Tibial artery (tissue), 4 donors: ENCODE data around the gene TOMM70.
A peak's percentile ranks its signal among the peaks of the same experiment; 100 is the strongest.
"Not testable (repeated sequence)": the region's sequence is repeated elsewhere in the genome, so short reads cannot be mapped to it uniquely, and the experiment has no call there.

Experiments
- DNase-seq, 2 donors: peaks; one replicate each; pipeline ENCODE4 v3.0.0-alpha.2; 2019
- H3K27ac ChIP-seq, 2 donors: fragments of 200-600 bp; sonication (generic) in 1 of 2; 1 replicate in 1 of 2; 2 replicates in 1 of 2; pipeline ENCODE4 v1.5.1; 2018 to 2019; ENCODE audit warnings: mild to moderate bottlenecking in 1 of 2
- H3K27me3 ChIP-seq, 2 donors: fragments of 200-600 bp; sonication (generic) in 1 of 2; one replicate each; pipeline versions ENCODE4 v1.5.1 to v1.6.0; 2016 to 2019
- H3K36me3 ChIP-seq, 3 donors: fragments of 200-600 bp; sonication (generic) in 2 of 3; one replicate each; pipeline ENCODE4 v1.5.1; 2016 to 2019; ENCODE audit warnings: mild to moderate bottlenecking in 2 of 3
- H3K4me1 ChIP-seq, 4 donors: fragments of 200-600 bp; sonication (generic) in 2 of 4; 1 replicate in 3 of 4; 2 replicates in 1 of 4; pipeline ENCODE4 v1.5.1; 2016 to 2019
- H3K4me3 ChIP-seq, 2 donors: fragments of 200-600 bp; sonication (generic) in 1 of 2; 1 replicate in 1 of 2; 2 replicates in 1 of 2; pipeline ENCODE4 v1.5.1; 2018 to 2019; ENCODE audit warnings: mild to moderate bottlenecking in 2 of 2
- H3K9me3 ChIP-seq, 3 donors: fragments of 200-600 bp; sonication (generic) in 1 of 3; one replicate each; pipeline ENCODE4 v1.5.1; 2016 to 2019
- CTCF ChIP-seq, 2 experiments: fragments of 200-600 bp in 1 of 2; fragments of 450-650 bp in 1 of 2; IDR thresholded peaks; one replicate each; pipeline ENCODE4 v1.5.1; 2017 to 2019; ENCODE audit warnings: antibody characterized with exemption in 2 of 2, mild to moderate bottlenecking in 1 of 2, moderate library complexity in 1 of 2
- intact Hi-C: fragments of 100-400 bp; cut with DNase I; formaldehyde crosslinking; loops from one replicate; pipeline ENCODE4 v1.15.0; 2023; ENCODE audit warnings: low total_unique reads

TOMM70 gene

DNA sequence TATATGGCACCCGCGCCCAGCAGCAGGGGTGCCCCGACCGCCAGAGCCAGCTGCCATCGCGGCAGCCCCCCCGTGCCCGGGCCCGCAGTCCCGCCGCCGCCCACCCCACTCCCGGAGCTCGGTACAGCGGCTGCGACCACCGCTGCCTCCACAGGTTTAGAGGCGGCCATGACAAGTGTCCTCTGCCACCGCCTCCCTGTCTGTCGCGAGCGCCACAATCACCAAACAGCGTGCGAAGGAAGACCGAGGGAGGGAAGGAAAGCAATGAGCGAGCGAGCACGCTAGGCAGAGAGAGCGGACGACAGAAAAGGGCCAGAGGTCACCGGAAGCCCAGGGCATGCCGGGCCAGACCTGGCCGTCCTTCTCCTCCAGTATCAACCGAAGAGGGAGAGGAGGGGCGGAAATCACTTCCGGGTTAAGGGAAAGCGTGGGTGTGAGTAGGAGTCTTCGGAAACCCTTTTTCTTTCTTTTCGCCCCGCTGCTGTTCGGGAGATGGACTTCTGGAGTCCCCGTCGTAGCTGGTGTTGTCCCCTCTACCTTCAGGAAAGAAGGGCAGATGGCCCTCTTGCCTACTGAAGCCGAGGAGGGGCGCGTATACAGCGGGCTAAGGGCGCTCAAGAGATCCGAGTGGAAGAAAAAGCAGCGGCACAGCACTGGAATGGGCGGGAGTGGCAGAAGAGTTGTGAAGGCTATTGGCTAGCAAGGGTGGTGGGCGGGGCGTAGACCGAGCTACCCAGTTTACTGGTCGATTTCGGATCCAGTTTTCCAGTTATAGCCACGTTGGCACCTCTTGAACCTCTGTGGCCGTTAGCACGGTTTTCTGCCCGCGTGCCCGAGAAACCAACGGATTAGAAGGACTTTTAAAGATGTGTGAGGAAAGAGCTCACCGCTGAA, at the start of gene TOMM70, which contains the start of gene LNP1:
TOMM70 (minus strand) TSS at position 310 of the 894 bp plus-strand sequence; CDS start at position 170, 140 bp downstream.
LNP1 (plus strand) TSS at position 760 of the 894 bp plus-strand sequence. CDS start 28,191 bp downstream, outside the sequence.
- Histone ChIP-seq H3K27ac (peak within 1 kb of the TSS; percentile 95 to 99), H3K4me3 (peak within 1 kb of the TSS; percentile 97 to 99), H3K4me1 (peaks cover 0 to 55% (median 32%) of the 10 kb centered on the region in 4 donors), H3K36me3 (no peaks in the 10 kb centered on the region), H3K27me3 (no peaks in the 10 kb centered on the region), H3K9me3 (no peaks in the 10 kb centered on the region)
- TF ChIP-seq CTCF (IDR thresholded peaks at IDR 0.05) = no peak
- intact Hi-C loops = loop anchor here (5.0 kb wide), 1 partner anchor 91 kb away; the partner anchor contains the start of gene TMEM45A
- DNase-seq = peak; percentile 99

DNA sequence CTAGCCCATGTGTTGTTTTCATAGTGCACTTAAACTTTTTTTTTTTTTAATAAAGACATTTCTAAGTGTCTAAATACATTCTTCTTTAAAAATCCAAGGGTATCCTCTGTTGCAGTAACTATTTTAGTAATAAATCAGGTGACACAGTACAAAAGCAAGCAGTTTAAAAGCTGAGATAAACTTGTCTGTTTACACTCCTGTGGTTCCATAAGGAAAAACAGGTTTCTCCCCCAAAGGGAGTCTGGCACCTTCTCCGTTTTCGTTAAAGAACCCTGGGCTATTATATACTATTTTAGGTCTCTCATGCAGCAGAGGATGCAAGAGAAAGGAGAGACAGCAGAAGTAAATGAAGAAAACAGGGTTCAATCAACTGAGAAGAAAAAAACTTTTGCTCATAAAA, 48.3 kb upstream of the TOMM70 start:
- intact Hi-C loops = no loop called here
- Histone ChIP-seq H3K27ac (no peak overlapping the region), H3K27me3 (no peaks in the 10 kb centered on the region), H3K36me3 (peaks cover 0 to 11% (median 0%) of the 10 kb centered on the region in 3 donors), H3K9me3 (no peaks in the 10 kb centered on the region), H3K4me3 (no peak overlapping the region), H3K4me1 (no peaks in the 10 kb centered on the region)
- no peak for TF ChIP-seq CTCF (IDR thresholded peaks at IDR 0.05)
- no peak for DNase-seq

GRCh38 chr3:100448079-100448478, 47.2 kb upstream of the TOMM70 start:
- Histone ChIP-seq H3K9me3 (no peaks in the 10 kb centered on the region), H3K27ac (no peak overlapping the region), H3K4me3 (no peak overlapping the region), H3K27me3 (no peaks in the 10 kb centered on the region), H3K36me3 (peaks cover 0 to 11% (median 0%) of the 10 kb centered on the region in 3 donors), H3K4me1 (no peaks in the 10 kb centered on the region)
- no peak for DNase-seq
- intact Hi-C loops = no loop called here
- no peak for TF ChIP-seq CTCF (IDR thresholded peaks at IDR 0.05)

DNA sequence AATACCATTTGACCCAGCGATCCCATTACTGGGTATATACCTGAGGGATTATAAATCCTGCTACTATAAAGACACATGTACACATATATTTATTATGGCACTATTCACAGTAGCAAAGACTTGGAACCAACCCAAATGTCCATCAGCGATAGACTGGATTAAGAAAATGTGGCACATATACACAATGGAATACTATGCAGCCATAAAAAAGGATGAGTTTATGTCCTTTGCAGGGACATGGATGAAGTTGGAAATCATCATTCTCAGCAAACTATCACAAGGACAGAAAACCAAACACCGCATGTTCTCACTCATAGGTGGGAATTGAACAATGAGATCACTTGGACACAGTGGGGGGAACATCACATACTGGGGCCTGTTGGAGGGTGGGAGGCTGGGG, 46.2 kb upstream of the TOMM70 start:
- intact Hi-C loops, H3K27ac ChIP-seq, H3K27me3 ChIP-seq, DNase-seq, H3K4me1 ChIP-seq, H3K36me3 ChIP-seq, H3K4me3 ChIP-seq, H3K9me3 ChIP-seq: not testable (repeated sequence)

GRCh38 chr3:100443690-100444089, 42.8 kb upstream of the TOMM70 start:
- Histone ChIP-seq H3K9me3 (no peaks in the 10 kb centered on the region), H3K4me3 (no peak overlapping the region), H3K27me3 (no peaks in the 10 kb centered on the region), H3K27ac (no peak overlapping the region), H3K36me3 (no peaks in the 10 kb centered on the region), H3K4me1 (no peaks in the 10 kb centered on the region)
- intact Hi-C loops = no loop called here
- TF ChIP-seq CTCF (IDR thresholded peaks at IDR 0.05) = no peak
- no peak for DNase-seq

- Histone ChIP-seq H3K4me3 (no peak overlapping the region), H3K4me1 (no peaks in the 10 kb centered on the region), H3K27me3 (no peaks in the 10 kb centered on the region), H3K36me3 (no peaks in the 10 kb centered on the region), H3K27ac (no peak overlapping the region), H3K9me3 (no peaks in the 10 kb centered on the region)
- no peak for TF ChIP-seq CTCF (IDR thresholded peaks at IDR 0.05)
- intact Hi-C loops = no loop called here
- no peak for DNase-seq
Measured at GRCh38 chr3:100440895-100441294, 40.0 kb upstream of the TOMM70 start.
